ENCODE data around the gene IMPG1. TPM values are rescaled to one million over a fixed set of nuclear protein-coding genes. Genes with fewer than 3 reads are reported as not detected.

Gene IMPG1
- total RNA-seq, 4 donors from 2014 or later = 0.42 to 0.54 TPM; not detected in 2

- H3K4me3 ChIP-seq = no peak overlapping the region
- TF ChIP-seq EP300 (IDR thresholded peaks at IDR 0.05) (no peak), CTCF (IDR thresholded peaks at IDR 0.05) (no peak), POLR2A (IDR thresholded peaks at IDR 0.05) (no peak), POLR2AphosphoS5 (IDR thresholded peaks at IDR 0.05) (no peak)
- no peaks in the 10 kb centered on the region for H3K36me3 ChIP-seq
- no peaks in the 10 kb centered on the region for H3K4me1 ChIP-seq
- H3K27ac ChIP-seq = no peak overlapping the region
- no peaks in the 10 kb centered on the region for H3K9me3 ChIP-seq
- H3K27me3 ChIP-seq = no peaks in the 10 kb centered on the region
- no peak for ATAC-seq
Observed at GRCh38 chr6:75968143-75968542, 104.3 kb downstream of the IMPG1 start.

GRCh38 chr6:75963569-75963968, 108.9 kb downstream of the IMPG1 start:
- ATAC-seq = no peak
- TF ChIP-seq CTCF (IDR thresholded peaks at IDR 0.05) = no peak
- no peak for TF ChIP-seq POLR2AphosphoS5 (IDR thresholded peaks at IDR 0.05)
- TF ChIP-seq EP300 (IDR thresholded peaks at IDR 0.05) = no peak
- TF ChIP-seq POLR2A (IDR thresholded peaks at IDR 0.05) = no peak
- Histone ChIP-seq H3K27ac (no peak overlapping the region), H3K4me3 (no peak overlapping the region), H3K27me3 (peaks cover 9% of the 10 kb centered on the region), H3K4me1 (no peaks in the 10 kb centered on the region), H3K36me3 (no peaks in the 10 kb centered on the region), H3K9me3 (peaks cover 0 to 4% (median 0%) of the 10 kb centered on the region in 3 donors)
- WGBS, 2 donors (ENCODE audit: low coverage in 1 of 2) = 87 to 89% methylated on average over 1 of the region's 1 CpG

- no peak overlapping the region for H3K27ac ChIP-seq
- no peak overlapping the region for H3K4me3 ChIP-seq
- no peaks in the 10 kb centered on the region for H3K36me3 ChIP-seq
- no peaks in the 10 kb centered on the region for H3K27me3 ChIP-seq
- H3K9me3 ChIP-seq = no peaks in the 10 kb centered on the region
- WGBS, 2 donors (ENCODE audit: low coverage in 1 of 2) = 16 to 38% methylated on average over 3 of the region's 3 CpGs
- no peak for ATAC-seq
- peaks cover 0 to 8% (median 0%) of the 10 kb centered on the region in 3 donors for H3K4me1 ChIP-seq
- TF ChIP-seq POLR2A (IDR thresholded peaks at IDR 0.05) (no peak), CTCF (IDR thresholded peaks at IDR 0.05) (no peak), POLR2AphosphoS5 (IDR thresholded peaks at IDR 0.05) (no peak), EP300 (IDR thresholded peaks at IDR 0.05) (no peak)
Observed at GRCh38 chr6:75952128-75952527, 120.3 kb downstream of the IMPG1 start.

- Histone ChIP-seq H3K36me3 (no peaks in the 10 kb centered on the region), H3K27ac (no peak overlapping the region), H3K27me3 (no peaks in the 10 kb centered on the region), H3K4me1 (peaks cover 0 to 8% (median 0%) of the 10 kb centered on the region in 3 donors), H3K4me3 (no peak overlapping the region), H3K9me3 (no peaks in the 10 kb centered on the region)
- ATAC-seq = no peak
- 80 to 98% methylated on average over 4 to 5 of the region's 5 CpGs for WGBS, 2 donors (ENCODE audit: low coverage in 1 of 2)
- TF ChIP-seq POLR2AphosphoS5 (IDR thresholded peaks at IDR 0.05) (no peak), CTCF (IDR thresholded peaks at IDR 0.05) (no peak), EP300 (IDR thresholded peaks at IDR 0.05) (no peak), POLR2A (IDR thresholded peaks at IDR 0.05) (no peak)
Observed at GRCh38 chr6:75947935-75948334, 124.5 kb downstream of the IMPG1 start.

GRCh38 chr6:75946146-75946831, 126.2 kb downstream of the IMPG1 start:
- TF ChIP-seq CTCF (IDR thresholded peaks at IDR 0.05) (no peak), EP300 (IDR thresholded peaks at IDR 0.05) (no peak), POLR2AphosphoS5 (IDR thresholded peaks at IDR 0.05) (no peak), POLR2A (IDR thresholded peaks at IDR 0.05) (no peak)
- no peaks in the 10 kb centered on the region for H3K9me3 ChIP-seq
- WGBS, 2 donors (ENCODE audit: low coverage in 1 of 2) = 25 to 38% methylated on average over 2 to 4 of the region's 4 CpGs
- no peak for ATAC-seq
- H3K36me3 ChIP-seq = no peaks in the 10 kb centered on the region
- H3K4me1 ChIP-seq = no peaks in the 10 kb centered on the region
- H3K27me3 ChIP-seq = no peaks in the 10 kb centered on the region
- H3K27ac ChIP-seq = no peak overlapping the region
- no peak overlapping the region for H3K4me3 ChIP-seq

Measured in gastroesophageal sphincter (tissue), 4 donors.